GM18499 (cell line): ENCODE measurements around the gene FGF2.
"Not testable (repeated sequence)": the region's sequence is repeated elsewhere in the genome, so short reads cannot be mapped to it uniquely, and the experiment has no call there.

ENCODE experiments used
- ATAC-seq: cut with Tn5 transposase; IDR thresholded peaks from one replicate; pipeline ENCODE4 v1.9.1; 2021; ENCODE audit warnings: moderate number of reproducible peaks; ENCODE audit not compliant: insufficient read depth, unreplicated experiment

FGF2 gene

GRCh38 chr4:122811781-122812180 is 14.8 kb upstream of the FGF2 start:
- ATAC-seq = not testable (repeated sequence)

GRCh38 chr4:122812823-122813222 is 13.8 kb upstream of the FGF2 start:
- not testable (repeated sequence) for ATAC-seq

DNA sequence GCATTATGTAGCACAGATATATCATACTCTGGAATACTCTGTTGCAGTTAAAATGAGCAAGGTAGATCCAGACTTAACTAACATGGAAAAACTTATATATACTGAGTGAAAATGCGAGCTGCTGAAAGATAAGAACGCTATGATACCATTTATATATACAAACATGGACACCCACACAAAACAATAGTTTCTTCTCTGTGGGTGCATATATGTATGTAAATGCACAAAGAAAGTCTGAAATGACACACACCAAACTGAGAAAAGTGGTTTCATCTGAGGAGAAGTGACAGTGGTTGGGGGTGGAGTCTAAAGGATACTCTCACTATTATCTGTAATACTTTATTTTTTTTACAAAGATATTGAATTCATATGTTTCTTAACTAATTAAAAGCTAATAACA is 12.2 kb upstream of the FGF2 start:
- ATAC-seq = peak; percentile 98

DNA sequence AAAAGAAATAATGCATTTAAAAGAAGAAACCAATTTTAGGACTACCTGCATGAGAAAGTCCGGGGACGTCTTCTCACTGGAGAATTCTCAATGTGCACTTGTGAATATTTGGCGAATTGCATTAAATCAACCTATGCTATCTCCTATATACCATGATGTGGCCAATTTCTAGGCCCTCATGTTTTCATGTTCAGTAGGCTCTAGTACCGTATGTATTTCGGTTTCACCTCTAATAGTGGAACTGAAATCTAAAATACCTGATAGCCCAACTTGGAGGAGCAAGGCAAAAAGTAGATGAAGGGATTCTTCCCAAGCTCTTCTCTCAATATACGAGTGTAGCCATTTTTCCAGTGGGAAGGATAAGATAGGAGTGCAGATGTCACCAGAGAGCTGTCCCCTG is 11.4 kb upstream of the FGF2 start:
- ATAC-seq = no peak

DNA sequence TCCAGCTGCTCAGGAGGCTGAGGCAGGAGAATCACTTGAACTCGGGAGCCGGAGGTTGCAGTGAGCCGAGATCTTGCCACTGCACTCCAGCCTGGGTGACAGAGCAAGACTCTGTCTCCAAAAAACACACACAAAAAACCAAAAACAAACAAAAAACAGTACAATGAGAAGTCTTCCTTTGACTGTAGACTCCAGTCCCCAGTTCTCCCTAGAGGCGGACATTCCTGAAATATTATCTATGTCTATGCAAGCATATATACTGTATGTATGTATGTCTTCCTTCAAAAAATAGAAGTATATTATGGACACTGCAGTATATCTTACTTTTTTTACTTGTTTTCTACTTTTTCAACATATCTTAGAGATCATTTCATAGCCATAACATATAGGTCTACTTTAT is 10.2 kb upstream of the FGF2 start:
- no peak for ATAC-seq

- no peak for ATAC-seq
Measured at GRCh38 chr4:122819708-122820449, 6.8 kb upstream of the FGF2 start.

DNA sequence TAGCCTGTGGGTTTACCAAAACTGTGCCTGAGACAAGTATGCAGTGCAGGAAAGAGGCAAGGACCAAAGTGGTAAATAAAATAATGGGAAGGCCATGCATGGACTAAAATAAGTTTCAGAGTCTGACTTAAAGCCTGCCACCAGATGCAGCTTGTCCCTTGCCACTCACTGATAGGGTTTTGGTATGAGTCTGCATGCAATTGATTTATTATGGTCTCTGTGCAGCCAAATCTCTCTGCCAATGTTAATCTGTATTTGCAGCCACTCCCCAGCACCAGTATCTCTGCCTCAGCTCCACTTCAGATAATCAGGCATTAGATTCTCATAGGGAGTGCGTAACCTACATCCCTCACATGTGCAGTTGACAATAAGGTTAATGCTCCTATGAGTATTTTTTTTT is 5.5 kb upstream of the FGF2 start:
- no peak for ATAC-seq

DNA sequence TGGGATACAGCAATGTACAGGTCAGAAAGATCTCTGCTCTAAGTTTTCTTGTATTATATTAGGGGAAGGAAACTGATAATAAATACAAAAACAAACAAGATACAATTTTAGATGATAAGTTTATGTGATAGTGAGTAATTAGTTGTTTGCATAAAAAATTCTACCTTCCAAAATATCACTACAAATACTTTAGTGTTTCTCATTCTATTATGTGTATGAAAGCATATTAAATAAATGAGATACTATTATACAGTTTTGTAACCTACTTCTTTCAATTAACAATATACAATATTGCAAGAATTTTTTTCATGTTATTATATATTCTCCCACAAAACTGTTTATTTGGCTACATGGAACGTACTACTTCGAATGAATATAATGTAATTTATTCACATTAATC is 4.2 kb upstream of the FGF2 start:
- no peak for ATAC-seq

GRCh38 chr4:122823476-122823875 is 3.2 kb upstream of the FGF2 start:
- no peak for ATAC-seq

- ATAC-seq = no peak
Measured at GRCh38 chr4:122824616-122825015, 2.0 kb upstream of the FGF2 start.

DNA sequence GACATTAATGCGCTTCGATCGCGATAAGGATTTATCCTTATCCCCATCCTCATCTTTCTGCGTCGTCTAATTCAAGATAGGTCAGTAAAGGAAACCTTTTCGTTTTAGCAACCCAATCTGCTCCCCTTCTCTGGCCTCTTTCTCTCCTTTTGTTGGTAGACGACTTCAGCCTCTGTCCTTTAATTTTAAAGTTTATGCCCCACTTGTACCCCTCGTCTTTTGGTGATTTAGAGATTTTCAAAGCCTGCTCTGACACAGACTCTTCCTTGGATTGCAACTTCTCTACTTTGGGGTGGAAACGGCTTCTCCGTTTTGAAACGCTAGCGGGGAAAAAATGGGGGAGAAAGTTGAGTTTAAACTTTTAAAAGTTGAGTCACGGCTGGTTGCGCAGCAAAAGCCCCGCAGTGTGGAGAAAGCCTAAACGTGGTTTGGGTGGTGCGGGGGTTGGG is 528 bp upstream of the FGF2 start:
- no peak for ATAC-seq

GRCh38 chr4:122827258-122827878 is 737 bp downstream of the FGF2 start:
- ATAC-seq = peak; percentile 11

- ATAC-seq = peak; percentile 97
Measured at GRCh38 chr4:122827879-122828601, 1.4 kb downstream of the FGF2 start.

GRCh38 chr4:122830426-122831095 is 3.9 kb downstream of the FGF2 start:
- ATAC-seq = no peak

DNA sequence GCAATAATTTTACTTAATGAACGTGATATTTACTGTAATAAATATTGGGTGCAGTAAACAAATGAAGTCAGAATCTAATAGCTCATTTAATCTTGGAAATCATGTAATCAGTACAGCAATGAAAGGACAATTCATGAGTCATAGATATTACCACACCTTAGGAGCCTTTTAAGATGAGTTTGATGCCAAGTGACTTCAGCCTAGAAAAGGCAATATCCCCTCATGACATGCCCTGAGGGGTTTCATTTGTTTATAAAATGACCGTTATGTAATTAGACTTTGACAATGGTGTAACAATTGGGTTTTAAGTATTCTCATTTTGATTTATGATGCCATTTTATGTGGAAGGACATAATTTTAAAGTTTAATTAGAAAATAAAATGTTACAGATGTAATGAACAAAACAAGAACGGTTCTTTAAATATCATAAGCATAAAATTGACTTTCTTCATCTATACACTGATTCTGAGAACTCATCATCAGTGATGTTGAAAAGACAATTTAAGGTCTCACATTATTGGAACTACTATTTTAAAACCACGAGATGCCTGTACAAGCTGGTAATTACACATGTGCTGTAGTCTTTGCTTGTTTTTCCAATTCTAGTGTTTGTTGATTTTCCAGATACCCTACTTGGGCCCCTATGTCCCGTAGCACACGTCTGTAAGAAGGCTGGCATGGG is 5.0 kb downstream of the FGF2 start:
- no peak for ATAC-seq

GRCh38 chr4:122832732-122833131 is 6.1 kb downstream of the FGF2 start:
- ATAC-seq = no peak

GRCh38 chr4:122833999-122834398 is 7.4 kb downstream of the FGF2 start:
- ATAC-seq = no peak

- ATAC-seq = no peak
Measured at GRCh38 chr4:122836941-122837340, 10.3 kb downstream of the FGF2 start.

- ATAC-seq = no peak
Measured at GRCh38 chr4:122838034-122838433, 11.4 kb downstream of the FGF2 start.

DNA sequence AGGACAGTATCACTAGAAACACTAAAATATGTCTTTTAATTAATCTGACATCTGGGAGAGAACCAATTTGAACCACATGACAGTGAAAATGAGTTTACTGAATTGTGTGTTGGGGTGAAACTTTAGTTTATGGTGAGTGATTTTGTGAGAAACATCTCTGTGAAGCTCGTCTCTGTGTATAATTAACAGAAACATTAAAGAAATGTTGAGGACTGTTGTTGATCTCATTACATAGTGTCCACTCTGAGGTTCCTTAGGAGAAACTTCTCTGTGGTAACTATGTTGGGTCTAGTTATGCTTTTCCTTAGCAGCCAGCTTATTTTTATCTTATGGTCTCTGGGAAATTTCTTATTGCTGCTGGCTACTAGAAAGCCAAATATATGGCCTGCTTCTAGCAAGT is 15.8 kb downstream of the FGF2 start:
- ATAC-seq = no peak
